ENCODE results near the gene EIF2D. TPM values are rescaled to one million over a fixed set of nuclear protein-coding genes. Genes with fewer than 3 reads are reported as not detected.
A peak's percentile ranks its signal among the peaks of the same experiment; 100 is the strongest.

EIF2D gene
- total RNA-seq, 1 donor from 2014 or later, result 58.6 TPM

- DNase-seq (ENCODE audit: low spot score), result no peak
Observed at GRCh38 chr1:206547104-206547503, 65.2 kb downstream of the EIF2D start.

- DNase-seq (ENCODE audit: low spot score), result no peak
Observed at GRCh38 chr1:206545351-206545750, 66.9 kb downstream of the EIF2D start.

- peak; percentile 81 for DNase-seq (ENCODE audit: low spot score)
Observed at GRCh38 chr1:206544562-206545257, 67.6 kb downstream of the EIF2D start.

Other genes starting within 250 kb of the EIF2D start
- 12.5 TPM for gene IKBKE, start 142.0 kb downstream of the EIF2D start, total RNA-seq
- 35.5 TPM for gene RASSF5, start 104.9 kb downstream of the EIF2D start, total RNA-seq
- gene DYRK3, start 23.1 kb upstream of the EIF2D start, total RNA-seq, result 4.8 TPM
- 69.8 TPM for gene MAPKAPK2, start 72.4 kb upstream of the EIF2D start, total RNA-seq
- gene IL19, start 158.3 kb upstream of the EIF2D start, total RNA-seq, result not detected
- gene IL10, start 160.0 kb upstream of the EIF2D start, total RNA-seq, result 0.68 TPM